Upper lobe of right lung (tissue), 1 donor: ENCODE results near the gene TMEM176B. TPM values are rescaled to one million over a fixed set of nuclear protein-coding genes. Genes with fewer than 3 reads are reported as not detected.
"Not testable (repeated sequence)": the region's sequence is repeated elsewhere in the genome, so short reads cannot be mapped to it uniquely, and the experiment has no call there.

Experiments used
- ATAC-seq: fragments of 200-7000 bp; cut with Tn5 transposase; one replicate; pipeline ENCODE4 v1.9.1; 2020; ENCODE audit warnings: mild to moderate bottlenecking, moderate library complexity
- DNase-seq: peaks from one replicate; pipeline ENCODE4 v3.0.0-alpha.2; 2020
- H3K27ac ChIP-seq: fragments of 200-600 bp; one replicate; pipeline ENCODE4 v1.8.0; 2022
- H3K27me3 ChIP-seq: fragments of 200-600 bp; one replicate; pipeline ENCODE4 v1.8.0; 2022; ENCODE audit warnings: mild to moderate bottlenecking
- H3K36me3 ChIP-seq: fragments of 200-600 bp; one replicate; pipeline ENCODE4 v1.8.0; 2022
- H3K4me1 ChIP-seq: fragments of 200-600 bp; one replicate; pipeline ENCODE4 v1.8.0; 2022
- H3K4me3 ChIP-seq: fragments of 200-600 bp; one replicate; pipeline ENCODE4 v1.8.0; 2022; ENCODE audit warnings: mild to moderate bottlenecking
- H3K9me3 ChIP-seq: fragments of 200-600 bp; one replicate; pipeline ENCODE4 v1.8.0; 2022
- intact Hi-C: fragments of 100-400 bp; cut with DNase I; formaldehyde crosslinking; loops from one replicate; pipeline ENCODE4 v1.11.0; 2022
- total RNA-seq: library from RNA; stranded (reverse); fragmentation: NEBNext Ultra II Directional; extraction: Animal tissue kit (Norgen Biotek cat#: 25700); gene quantifications from one replicate; pipeline ENCODE4 v1.2.1, GENCODE V29; 2021
- TF ChIP-seq, protein P1 (sequence below): fragments of 200-600 bp; IDR thresholded peaks from one replicate; pipeline ENCODE4 v1.8.0; 2022; ENCODE audit warnings: antibody characterized with exemption
- donor health status: DM: no; HTN: yes; CAD: no; lungs with severe emphysema.

Gene TMEM176B
- total RNA-seq, 1 donor from 2014 or later: 68.2 TPM

DNA sequence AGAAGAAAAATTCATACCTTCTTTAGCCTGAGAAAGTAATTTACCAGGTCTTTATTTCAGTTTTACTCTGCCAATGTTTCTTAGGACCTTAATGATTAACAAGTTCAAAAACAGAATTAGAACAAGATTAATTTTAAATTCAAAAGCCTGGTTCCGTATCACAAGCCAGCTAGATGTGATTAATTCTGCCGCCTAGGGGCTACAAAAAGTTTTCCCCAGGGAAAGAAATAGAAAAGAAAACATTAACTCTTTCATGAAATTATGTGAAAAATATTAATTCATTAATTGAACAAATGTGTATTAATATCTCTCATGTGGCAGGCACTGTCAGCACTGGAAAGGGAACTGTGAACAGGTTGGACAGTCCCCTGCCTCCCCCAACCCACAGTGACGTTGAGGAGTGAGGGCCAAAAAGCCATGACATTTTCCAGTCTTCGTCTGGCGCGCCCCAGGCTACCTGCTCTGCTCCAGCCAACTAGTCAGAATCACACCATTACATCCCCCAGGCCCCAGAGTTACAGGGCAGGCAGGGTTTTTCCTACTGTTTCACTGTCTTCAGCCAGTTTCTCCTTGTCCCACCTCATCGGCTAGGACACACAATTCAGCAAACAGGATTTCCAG lies 20.5 kb upstream of the TMEM176B start:
- H3K9me3 ChIP-seq: no peaks in the 10 kb centered on the region
- no peak overlapping the region for H3K4me3 ChIP-seq
- H3K27me3 ChIP-seq: no peaks in the 10 kb centered on the region
- no peaks in the 10 kb centered on the region for H3K36me3 ChIP-seq
- DNase-seq: no peak
- H3K27ac ChIP-seq: no peak overlapping the region
- intact Hi-C loops: no loop called here
- no peaks in the 10 kb centered on the region for H3K4me1 ChIP-seq
- TF ChIP-seq, protein P1, sequence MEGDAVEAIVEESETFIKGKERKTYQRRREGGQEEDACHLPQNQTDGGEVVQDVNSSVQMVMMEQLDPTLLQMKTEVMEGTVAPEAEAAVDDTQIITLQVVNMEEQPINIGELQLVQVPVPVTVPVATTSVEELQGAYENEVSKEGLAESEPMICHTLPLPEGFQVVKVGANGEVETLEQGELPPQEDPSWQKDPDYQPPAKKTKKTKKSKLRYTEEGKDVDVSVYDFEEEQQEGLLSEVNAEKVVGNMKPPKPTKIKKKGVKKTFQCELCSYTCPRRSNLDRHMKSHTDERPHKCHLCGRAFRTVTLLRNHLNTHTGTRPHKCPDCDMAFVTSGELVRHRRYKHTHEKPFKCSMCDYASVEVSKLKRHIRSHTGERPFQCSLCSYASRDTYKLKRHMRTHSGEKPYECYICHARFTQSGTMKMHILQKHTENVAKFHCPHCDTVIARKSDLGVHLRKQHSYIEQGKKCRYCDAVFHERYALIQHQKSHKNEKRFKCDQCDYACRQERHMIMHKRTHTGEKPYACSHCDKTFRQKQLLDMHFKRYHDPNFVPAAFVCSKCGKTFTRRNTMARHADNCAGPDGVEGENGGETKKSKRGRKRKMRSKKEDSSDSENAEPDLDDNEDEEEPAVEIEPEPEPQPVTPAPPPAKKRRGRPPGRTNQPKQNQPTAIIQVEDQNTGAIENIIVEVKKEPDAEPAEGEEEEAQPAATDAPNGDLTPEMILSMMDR: no peak
- no peak for ATAC-seq

DNA sequence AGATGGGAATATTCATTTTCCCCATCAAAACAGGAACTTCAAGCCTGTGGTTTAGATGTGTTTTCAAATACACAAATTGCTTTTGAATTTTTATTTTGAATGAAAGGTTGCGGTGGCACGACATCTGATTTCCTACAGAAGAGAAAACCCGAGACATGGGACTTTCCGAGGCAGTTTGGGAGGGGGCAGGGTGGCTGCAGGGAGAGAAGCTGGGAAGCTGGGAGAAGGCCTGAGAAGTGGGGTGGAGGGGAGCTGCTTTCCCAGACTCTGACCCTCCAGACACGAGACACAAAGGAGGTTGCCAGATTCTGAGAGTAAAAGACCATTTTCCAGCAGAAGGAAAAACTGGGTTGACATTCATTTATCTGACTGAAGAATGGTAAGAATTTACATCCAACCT lies 20.0 kb upstream of the TMEM176B start:
- no peak for ATAC-seq
- DNase-seq: no peak
- no peaks in the 10 kb centered on the region for H3K9me3 ChIP-seq
- no peaks in the 10 kb centered on the region for H3K36me3 ChIP-seq
- intact Hi-C loops: no loop called here
- H3K4me1 ChIP-seq: no peaks in the 10 kb centered on the region
- H3K4me3 ChIP-seq: no peak overlapping the region
- H3K27ac ChIP-seq: no peak overlapping the region
- TF ChIP-seq, protein P1: no peak
- no peaks in the 10 kb centered on the region for H3K27me3 ChIP-seq

DNA sequence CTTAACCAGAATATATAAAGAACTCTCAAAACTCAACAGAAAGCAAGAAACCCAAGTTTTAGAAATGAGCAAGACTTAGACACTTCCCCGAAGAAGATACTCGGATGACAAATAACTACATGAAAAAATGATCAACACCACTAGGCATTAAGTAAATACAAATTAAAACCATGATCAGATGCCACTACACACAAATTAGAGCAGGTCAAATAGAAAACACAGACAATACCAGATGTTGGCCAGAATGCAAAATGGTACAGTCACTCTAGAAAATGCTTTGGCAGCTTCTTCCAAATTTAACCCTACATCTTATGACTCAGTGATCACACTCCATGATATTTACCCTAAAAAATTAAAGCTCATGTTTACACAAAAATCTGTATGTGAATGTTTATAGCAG lies 18.8 kb upstream of the TMEM176B start:
- Histone ChIP-seq H3K4me3 (no peak overlapping the region), H3K27me3 (no peaks in the 10 kb centered on the region), H3K36me3 (no peaks in the 10 kb centered on the region), H3K9me3 (no peaks in the 10 kb centered on the region), H3K4me1 (no peaks in the 10 kb centered on the region), H3K27ac (no peak overlapping the region)
- ATAC-seq: no peak
- TF ChIP-seq, protein P1: no peak
- DNase-seq: no peak
- intact Hi-C loops: no loop called here

DNA sequence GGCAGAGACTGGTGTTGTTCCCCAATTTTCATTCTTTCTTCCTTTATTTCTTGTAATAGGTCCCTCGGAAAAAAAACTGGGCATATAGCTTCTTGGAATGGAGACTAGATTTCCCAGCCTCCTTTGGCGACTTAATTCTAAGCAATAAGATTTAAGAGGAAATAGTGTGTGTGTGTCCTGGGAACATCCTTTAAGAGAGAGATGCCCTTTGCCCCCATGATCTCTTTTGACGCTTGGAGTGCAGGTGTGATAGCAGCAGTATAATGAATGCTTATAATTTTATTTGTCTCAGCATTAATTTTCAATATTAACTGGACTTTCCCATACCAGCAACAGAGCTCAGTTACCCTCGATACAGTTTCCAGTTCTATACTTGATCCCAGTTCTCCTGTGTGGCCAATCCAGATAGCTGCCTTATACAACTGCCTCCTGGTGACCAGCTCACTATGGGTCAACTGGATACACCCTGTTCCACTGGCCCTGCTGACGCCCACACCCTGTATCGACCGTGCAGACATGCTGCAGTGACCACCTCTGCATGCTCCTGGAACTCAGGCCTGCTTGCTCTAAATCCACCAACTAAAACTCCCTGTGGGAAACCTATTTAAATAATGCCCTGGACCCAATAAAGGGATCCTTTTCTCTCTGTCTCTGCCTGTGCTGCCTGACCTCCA lies 14.3 kb upstream of the TMEM176B start:
- Histone ChIP-seq H3K27me3 (no peaks in the 10 kb centered on the region), H3K36me3 (no peaks in the 10 kb centered on the region), H3K4me3 (no peak overlapping the region), H3K27ac (no peak overlapping the region), H3K9me3 (no peaks in the 10 kb centered on the region), H3K4me1 (no peaks in the 10 kb centered on the region)
- intact Hi-C loops: no loop called here
- no peak for ATAC-seq
- TF ChIP-seq, protein P1: no peak
- no peak for DNase-seq

DNA sequence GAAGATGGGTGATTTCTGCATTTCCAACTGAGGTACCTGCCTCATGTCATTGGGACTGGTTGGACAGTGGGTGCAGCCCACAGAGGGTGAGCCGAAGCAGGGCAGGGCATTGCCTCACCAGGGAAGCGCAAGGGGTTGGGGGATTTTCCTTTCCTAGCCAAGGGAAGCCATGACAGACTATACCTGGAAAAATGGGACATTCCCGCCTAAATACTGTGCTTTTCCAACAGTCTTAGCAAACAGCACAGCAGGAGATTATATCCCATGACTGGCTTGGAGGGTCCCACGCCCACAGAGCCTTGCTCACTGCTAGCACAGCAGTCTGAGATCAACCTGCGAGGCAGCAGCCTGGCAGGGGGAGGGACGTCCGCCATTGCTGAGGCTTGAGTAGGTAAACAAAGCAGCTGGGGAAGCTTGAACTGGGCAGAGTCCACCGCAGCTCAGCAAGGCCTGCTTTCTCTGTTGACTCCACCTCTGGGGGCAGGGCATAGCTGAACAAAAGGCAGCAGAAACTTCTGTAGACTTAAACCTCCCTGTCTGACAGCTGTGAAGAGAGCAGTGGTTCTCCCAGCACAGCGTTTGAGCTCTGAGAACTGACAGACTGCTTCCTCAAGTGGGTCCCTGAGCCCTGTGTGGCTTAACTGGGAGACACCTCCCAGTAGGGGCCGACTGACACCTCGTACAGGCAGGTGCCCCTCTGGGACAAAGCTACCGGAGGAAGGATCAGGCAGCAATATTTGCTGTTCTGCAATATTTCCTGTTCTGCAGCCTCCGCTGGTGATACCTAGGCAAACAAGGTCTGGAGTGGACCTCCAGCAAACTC lies 7.7 kb upstream of the TMEM176B start:
- H3K27me3 ChIP-seq, intact Hi-C loops, H3K4me3 ChIP-seq, H3K9me3 ChIP-seq, ATAC-seq, H3K36me3 ChIP-seq, H3K27ac ChIP-seq, H3K4me1 ChIP-seq, DNase-seq: not testable (repeated sequence)

DNA sequence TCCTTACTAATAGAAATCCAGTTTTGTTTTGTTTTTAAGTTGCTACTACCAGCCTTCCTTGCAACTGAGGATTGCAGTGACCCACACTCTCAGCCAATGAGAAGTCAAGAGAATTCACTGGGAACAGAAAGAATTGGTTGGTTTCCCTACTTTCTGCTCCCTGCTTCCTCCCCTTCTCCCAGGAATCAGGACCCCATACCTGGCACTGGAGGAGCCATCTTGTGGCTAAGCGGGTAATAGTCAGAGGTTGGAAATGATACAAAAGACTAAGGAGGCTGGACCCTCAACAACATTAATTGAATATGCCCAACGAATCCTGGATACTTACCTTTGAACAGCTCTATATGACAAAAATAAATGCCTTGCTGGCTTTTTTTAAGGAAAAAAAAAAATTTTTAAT lies 6.7 kb upstream of the TMEM176B start:
- intact Hi-C loops: no loop called here
- no peak overlapping the region for H3K27ac ChIP-seq
- TF ChIP-seq, protein P1: no peak
- H3K4me3 ChIP-seq: no peak overlapping the region
- H3K9me3 ChIP-seq: peaks cover 4% of the 10 kb centered on the region
- DNase-seq (no peak), ATAC-seq (no peak)
- no peaks in the 10 kb centered on the region for H3K4me1 ChIP-seq
- H3K27me3 ChIP-seq: no peaks in the 10 kb centered on the region
- no peaks in the 10 kb centered on the region for H3K36me3 ChIP-seq
